Hepatocyte (in vitro differentiated cells): ENCODE measurements around the gene SUGCT. TPM values are rescaled to one million over a fixed set of nuclear protein-coding genes. Genes with fewer than 3 reads are reported as not detected.
"Not testable (repeated sequence)": the region's sequence is repeated elsewhere in the genome, so short reads cannot be mapped to it uniquely, and the experiment has no call there.

Source experiments
- DNase-seq: peaks from one replicate; pipeline ENCODE4 v3.0.0-alpha.2; 2016; ENCODE audit warnings: low spot score
- H2AFZ ChIP-seq: fragments of 200-600 bp; sonication (generic); 2 replicates; pipeline ENCODE4 v1.6.0; 2016; ENCODE audit warnings: antibody characterized with exemption, mild to moderate bottlenecking
- H3K27ac ChIP-seq: fragments of 200-600 bp; sonication (generic); 2 replicates; pipeline ENCODE4 v1.5.1; 2016; ENCODE audit warnings: mild to moderate bottlenecking
- H3K27me3 ChIP-seq: fragments of 200-600 bp; sonication (generic); 2 replicates; pipeline ENCODE4 v1.6.1; 2016
- H3K36me3 ChIP-seq: fragments of 200-600 bp; sonication (generic); replicated peaks from 2 replicates; pipeline ENCODE4 v1.5.1; 2016; ENCODE audit warnings: low read depth; ENCODE audit not compliant: insufficient read depth
- H3K4me1 ChIP-seq: fragments of 200-600 bp; sonication (generic); 2 replicates; pipeline ENCODE4 v1.5.1; 2016; ENCODE audit warnings: mild to moderate bottlenecking, moderate library complexity; ENCODE audit not compliant: insufficient read depth
- H3K4me2 ChIP-seq: fragments of 200-600 bp; sonication (generic); 2 replicates; pipeline ENCODE4 v1.6.0; 2016
- H3K4me3 ChIP-seq: fragments of 200-600 bp; sonication (generic); 2 replicates; pipeline ENCODE4 v1.5.1; 2016; ENCODE audit warnings: mild to moderate bottlenecking
- H3K79me2 ChIP-seq: fragments of 200-600 bp; sonication (generic); 2 replicates; pipeline ENCODE4 v1.6.0; 2017; ENCODE audit warnings: mild to moderate bottlenecking
- H3K9me2 ChIP-seq: fragments of 200-600 bp; sonication (generic); replicated peaks from 2 replicates; pipeline ENCODE4 v1.6.0; 2017; ENCODE audit warnings: mild to moderate bottlenecking; ENCODE audit not compliant: insufficient read depth
- H3K9me3 ChIP-seq: fragments of 200-600 bp; sonication (generic); 2 replicates; pipeline ENCODE4 v1.5.1; 2016; ENCODE audit warnings: low read depth, mild to moderate bottlenecking
- H4K20me1 ChIP-seq: fragments of 200-600 bp; sonication (generic); 2 replicates; pipeline ENCODE4 v1.6.0; 2016; ENCODE audit warnings: mild to moderate bottlenecking; ENCODE audit not compliant: insufficient read depth, poor library complexity, severe bottlenecking
- EZH2 ChIP-seq: fragments of 200-600 bp; sonication (generic); IDR thresholded peaks from 2 replicates; pipeline ENCODE4 v1.6.1; 2016; ENCODE audit warnings: antibody characterized with exemption, mild to moderate bottlenecking, borderline replicate concordance
- EZH2phosphoT487 ChIP-seq: fragments of 200-600 bp; sonication (generic); IDR thresholded peaks from one replicate; pipeline ENCODE4 v1.6.1; 2018; ENCODE audit warnings: antibody characterized with exemption, mild to moderate bottlenecking, low read depth, moderate library complexity; ENCODE audit not compliant: unreplicated experiment, severe bottlenecking
- WGBS: methylation state at CpG from one replicate; pipeline ENCODE4 v1.1.6; 2016; ENCODE audit warnings: low lambda C conversion rate; ENCODE audit errors: missing lambda C conversion rate; 5-methylcytosine and 5-hydroxymethylcytosine counted together
- polyA plus RNA-seq: library from polyadenylated mRNA; unstranded; fragments of >200 nt; fragmentation: Nextera tagmentation; extraction: Ambion mirVana; gene quantifications from 2 replicates; pipeline ENCODE4 v1.2.1, GENCODE V29; 2016
- total RNA-seq: library from RNA; depleted of rRNA; stranded (reverse); fragments of >200 nt; gene quantifications from 2 replicates; pipeline ENCODE4 v1.2.3, GENCODE V29; 2014
- TF ChIP-seq, protein P1 (sequence below): fragments of 200-600 bp; sonication (generic); IDR thresholded peaks from 2 replicates; pipeline ENCODE4 v1.5.1; 2016; ENCODE audit warnings: antibody characterized with exemption, mild to moderate bottlenecking; ENCODE audit not compliant: poor library complexity

Gene SUGCT
- total and polyA plus RNA-seq, 2 experiments from 2014 or later = 5.1 to 12.0 TPM

DNA sequence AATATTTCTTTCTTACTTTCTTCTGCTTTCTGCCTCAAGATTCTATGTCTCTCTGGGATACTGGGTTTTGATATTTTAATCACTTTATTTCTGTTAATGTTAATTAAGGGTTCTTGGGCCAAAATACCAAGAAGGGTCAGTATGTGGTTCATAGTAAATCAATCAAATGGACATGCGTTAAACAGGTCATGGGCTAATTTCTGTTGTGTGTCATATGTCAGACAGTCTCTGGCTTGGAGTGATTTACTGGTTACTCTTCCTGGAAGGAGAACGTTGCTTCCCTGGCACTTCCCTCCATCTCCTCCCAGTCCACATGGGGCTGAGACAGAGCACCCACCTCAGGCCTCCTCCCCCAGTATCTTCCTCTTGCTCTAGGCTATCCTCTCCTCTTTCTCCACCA lies 489.1 kb downstream of the SUGCT start:
- TF ChIP-seq EZH2 (no peak), EZH2phosphoT487 (no peak)
- TF ChIP-seq, protein P1, sequence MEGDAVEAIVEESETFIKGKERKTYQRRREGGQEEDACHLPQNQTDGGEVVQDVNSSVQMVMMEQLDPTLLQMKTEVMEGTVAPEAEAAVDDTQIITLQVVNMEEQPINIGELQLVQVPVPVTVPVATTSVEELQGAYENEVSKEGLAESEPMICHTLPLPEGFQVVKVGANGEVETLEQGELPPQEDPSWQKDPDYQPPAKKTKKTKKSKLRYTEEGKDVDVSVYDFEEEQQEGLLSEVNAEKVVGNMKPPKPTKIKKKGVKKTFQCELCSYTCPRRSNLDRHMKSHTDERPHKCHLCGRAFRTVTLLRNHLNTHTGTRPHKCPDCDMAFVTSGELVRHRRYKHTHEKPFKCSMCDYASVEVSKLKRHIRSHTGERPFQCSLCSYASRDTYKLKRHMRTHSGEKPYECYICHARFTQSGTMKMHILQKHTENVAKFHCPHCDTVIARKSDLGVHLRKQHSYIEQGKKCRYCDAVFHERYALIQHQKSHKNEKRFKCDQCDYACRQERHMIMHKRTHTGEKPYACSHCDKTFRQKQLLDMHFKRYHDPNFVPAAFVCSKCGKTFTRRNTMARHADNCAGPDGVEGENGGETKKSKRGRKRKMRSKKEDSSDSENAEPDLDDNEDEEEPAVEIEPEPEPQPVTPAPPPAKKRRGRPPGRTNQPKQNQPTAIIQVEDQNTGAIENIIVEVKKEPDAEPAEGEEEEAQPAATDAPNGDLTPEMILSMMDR = no peak

DNA sequence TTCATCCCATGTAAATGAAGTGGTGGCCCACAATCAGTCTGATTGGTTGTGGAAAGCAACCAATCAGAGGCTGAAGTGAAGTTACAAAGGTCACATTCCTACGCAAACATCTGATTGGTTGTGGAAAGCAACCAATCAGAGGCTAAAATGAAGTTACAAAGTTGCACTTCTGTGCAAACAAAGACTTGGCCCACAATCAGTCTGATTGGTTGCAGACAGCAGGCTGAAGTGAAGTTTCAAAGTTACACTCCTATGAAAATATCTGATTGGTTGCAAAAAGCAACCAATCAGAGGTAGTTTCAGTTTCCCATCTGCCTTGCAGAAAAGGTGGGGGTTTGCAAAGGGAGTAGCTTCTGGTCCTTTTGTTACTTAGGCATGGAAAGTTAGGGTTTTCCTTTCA lies 492.6 kb downstream of the SUGCT start:
- not testable (repeated sequence) for H3K4me3 ChIP-seq, H3K4me2 ChIP-seq, H3K36me3 ChIP-seq, H3K79me2 ChIP-seq, H3K9me2 ChIP-seq, H3K27me3 ChIP-seq, DNase-seq, H2AFZ ChIP-seq, H3K27ac ChIP-seq, H3K9me3 ChIP-seq, H4K20me1 ChIP-seq
- WGBS = 97% methylated on average over 1 of the region's 1 CpG
- peaks cover 13% of the 10 kb centered on the region for H3K4me1 ChIP-seq

More for the DNA sequence above, 489.1 kb downstream of the SUGCT start:
- Histone ChIP-seq H3K36me3 (no peaks in the 10 kb centered on the region), H3K9me3 (no peaks in the 10 kb centered on the region), H2AFZ (no peak overlapping the region), H3K4me1 (peaks cover 13% of the 10 kb centered on the region), H3K9me2 (no peaks in the 10 kb centered on the region), H4K20me1 (no peaks in the 10 kb centered on the region), H3K4me3 (no peak overlapping the region), H3K4me2 (no peak overlapping the region), H3K79me2 (no peaks in the 10 kb centered on the region), H3K27me3 (no peaks in the 10 kb centered on the region), H3K27ac (peak overlapping the region; percentile 8)
- WGBS = 64% methylated on average over 2 of the region's 2 CpGs
- DNase-seq = no peak

DNA sequence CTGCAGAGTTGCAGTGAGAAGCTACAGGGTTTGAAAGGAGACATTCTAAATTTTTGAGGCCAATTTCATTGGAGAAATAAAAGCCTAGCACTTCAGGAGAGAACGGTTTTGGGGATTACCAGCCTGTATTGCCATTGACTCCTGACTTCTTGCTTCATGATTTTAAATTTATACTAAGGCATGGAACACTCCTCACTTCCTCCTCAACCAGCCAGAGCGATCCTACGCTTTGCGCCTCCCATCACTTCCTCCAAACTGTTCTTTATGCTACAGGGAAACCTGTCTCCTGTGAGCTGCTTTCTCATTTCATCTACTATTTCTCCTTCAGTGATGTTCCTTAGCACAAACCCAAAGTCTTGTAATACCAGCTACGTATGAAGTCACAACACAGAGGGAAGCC lies 495.1 kb downstream of the SUGCT start:
- DNase-seq = no peak
- no peaks in the 10 kb centered on the region for H4K20me1 ChIP-seq
- H3K4me3 ChIP-seq = no peak overlapping the region
- no peaks in the 10 kb centered on the region for H3K9me3 ChIP-seq
- H3K79me2 ChIP-seq = no peaks in the 10 kb centered on the region
- H3K27me3 ChIP-seq = no peaks in the 10 kb centered on the region
- TF ChIP-seq, protein P1 = no peak
- TF ChIP-seq EZH2 (no peak), EZH2phosphoT487 (no peak)
- H3K27ac ChIP-seq = no peak overlapping the region
- 97% methylated on average over 5 of the region's 5 CpGs for WGBS
- no peak overlapping the region for H3K4me2 ChIP-seq
- H3K36me3 ChIP-seq = no peaks in the 10 kb centered on the region
- no peak overlapping the region for H2AFZ ChIP-seq
- H3K4me1 ChIP-seq = peaks cover 5% of the 10 kb centered on the region
- H3K9me2 ChIP-seq = no peaks in the 10 kb centered on the region

DNA sequence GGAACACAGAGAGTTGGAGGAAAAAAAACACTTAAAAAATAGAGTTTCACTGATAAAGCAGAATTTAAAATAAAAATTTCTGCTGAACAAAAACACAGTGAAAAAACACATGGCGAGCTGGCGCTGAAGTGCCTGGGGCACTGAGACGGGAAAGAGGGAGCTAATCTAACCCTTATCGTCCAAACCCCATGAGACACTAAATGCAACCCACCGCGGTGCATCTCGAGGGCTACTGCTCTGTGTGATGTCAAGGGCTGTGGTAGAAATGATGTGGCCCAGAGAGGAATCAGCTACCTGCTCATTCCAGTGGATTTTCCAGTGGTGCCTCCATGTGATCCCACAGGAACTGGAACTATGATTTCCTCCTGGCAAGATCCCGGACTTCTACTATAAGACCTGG lies 499.3 kb downstream of the SUGCT start:
- H3K36me3 ChIP-seq = no peaks in the 10 kb centered on the region
- no peak overlapping the region for H3K4me2 ChIP-seq
- no peaks in the 10 kb centered on the region for H3K4me1 ChIP-seq
- H3K9me2 ChIP-seq = no peaks in the 10 kb centered on the region
- H2AFZ ChIP-seq = no peak overlapping the region
- no peak for DNase-seq
- H4K20me1 ChIP-seq = no peaks in the 10 kb centered on the region
- H3K4me3 ChIP-seq = no peak overlapping the region
- no peaks in the 10 kb centered on the region for H3K9me3 ChIP-seq
- TF ChIP-seq, protein P1 = no peak
- TF ChIP-seq EZH2 (no peak), EZH2phosphoT487 (no peak)
- H3K27ac ChIP-seq = no peak overlapping the region
- H3K27me3 ChIP-seq = no peaks in the 10 kb centered on the region
- 95% methylated on average over 8 of the region's 8 CpGs for WGBS
- no peaks in the 10 kb centered on the region for H3K79me2 ChIP-seq
